Skin of body (tissue), 2 donors: ENCODE results near the gene KRTAP13-2. TPM values are rescaled to one million over a fixed set of nuclear protein-coding genes. Genes with fewer than 3 reads are reported as not detected.
A peak's percentile ranks its signal among the peaks of the same experiment; 100 is the strongest.

ENCODE experiments used
- DNase-seq: peaks from one replicate; lab custom pipeline; 2025; lab: John Stamatoyannopoulos, UW
- total RNA-seq: library from RNA; depleted of rRNA; stranded (reverse); fragments of >200 nt; gene quantifications from one replicate; pipeline ENCODE4 v1.2.3, GENCODE V29; 2014

KRTAP13-2 gene
- total RNA-seq: 2.9 TPM

- DNase-seq: no peak
Observed at GRCh38 chr21:30372139-30372770, at the start of gene KRTAP13-2. Gene KRTAP13-2, minus strand, starts transcription at chr21:30372271. Its CDS starts 58 bp downstream, at chr21:30372213.

- DNase-seq: no peak
Observed at GRCh38 chr21:30415993-30416392, 43.9 kb upstream of the KRTAP13-2 start.

GRCh38 chr21:30408782-30409494 lies 36.9 kb upstream of the KRTAP13-2 start:
- DNase-seq: no peak

- no peak for DNase-seq
Observed at GRCh38 chr21:30395731-30396130, 23.7 kb upstream of the KRTAP13-2 start, which contains the start of gene KRTAP13-1. Gene KRTAP13-1, plus strand, starts transcription at chr21:30396031. Its CDS starts 56 bp downstream, at chr21:30396087.

- no peak for DNase-seq
Observed at GRCh38 chr21:30391492-30392025, 19.5 kb upstream of the KRTAP13-2 start.

- no peak for DNase-seq
Observed at GRCh38 chr21:30382201-30382600, 10.1 kb upstream of the KRTAP13-2 start.

- no peak for DNase-seq
Observed at GRCh38 chr21:30355906-30356305, 16.2 kb downstream of the KRTAP13-2 start.

GRCh38 chr21:30354308-30355005 lies 17.6 kb downstream of the KRTAP13-2 start:
- no peak for DNase-seq

- no peak for DNase-seq
Observed at GRCh38 chr21:30351534-30351933, 20.5 kb downstream of the KRTAP13-2 start.

GRCh38 chr21:30349572-30349971 lies 22.5 kb downstream of the KRTAP13-2 start:
- no peak for DNase-seq

GRCh38 chr21:30348506-30348905 lies 23.6 kb downstream of the KRTAP13-2 start, which contains the start of gene KRTAP23-1:
Gene KRTAP23-1, minus strand, starts transcription at chr21:30348606. Its CDS starts 0 bp downstream, at chr21:30348606.
- no peak for DNase-seq

- DNase-seq: no peak
Observed at GRCh38 chr21:30345014-30345413, 27.1 kb downstream of the KRTAP13-2 start.

GRCh38 chr21:30340714-30341573 lies 31.1 kb downstream of the KRTAP13-2 start:
- no peak for DNase-seq

- DNase-seq: no peak
Observed at GRCh38 chr21:30338717-30339116, 33.4 kb downstream of the KRTAP13-2 start.

GRCh38 chr21:30337772-30338171 lies 34.3 kb downstream of the KRTAP13-2 start:
- DNase-seq: no peak

- DNase-seq: no peak
Observed at GRCh38 chr21:30337276-30337744, 34.8 kb downstream of the KRTAP13-2 start, which contains the start of gene KRTAP27-1. Gene KRTAP27-1, minus strand, starts transcription at chr21:30337694. Its CDS starts 26 bp downstream, at chr21:30337668.

GRCh38 chr21:30336596-30336995 lies 35.5 kb downstream of the KRTAP13-2 start:
- peak; percentile 32 for DNase-seq

GRCh38 chr21:30333736-30334135 lies 38.3 kb downstream of the KRTAP13-2 start:
- DNase-seq: no peak

- DNase-seq: no peak
Observed at GRCh38 chr21:30332681-30333080, 39.4 kb downstream of the KRTAP13-2 start.

GRCh38 chr21:30329203-30329875 lies 42.7 kb downstream of the KRTAP13-2 start:
- no peak for DNase-seq
